Measurements from ENCODE around the gene LEP.

LEP gene

GRCh38 chr7:128203710-128204214 is 37.3 kb upstream of the LEP start:
- H3K27me3 Mint-ChIP-seq (ENCODE audit: low read depth, poor library complexity): peaks cover 73% of the 10 kb centered on the region
- H3K4me3 Mint-ChIP-seq: no peak overlapping the region
- no peak for DNase-seq
- no peaks in the 10 kb centered on the region for H3K36me3 Mint-ChIP-seq (ENCODE audit: low read depth)
- no peaks in the 10 kb centered on the region for H3K9me3 Mint-ChIP-seq
- TF ChIP-seq CTCF (IDR thresholded peaks at IDR 0.05): no peak
- H3K4me1 Mint-ChIP-seq: peaks cover 34% of the 10 kb centered on the region
- H3K27ac Mint-ChIP-seq: no peak overlapping the region

GRCh38 chr7:128204455-128204854 is 36.6 kb upstream of the LEP start:
- Mint-ChIP-seq H3K27me3 (ENCODE audit: low read depth, poor library complexity) (peaks cover 66% of the 10 kb centered on the region), H3K27ac (no peak overlapping the region), H3K4me1 (peaks cover 34% of the 10 kb centered on the region), H3K9me3 (no peaks in the 10 kb centered on the region), H3K36me3 (ENCODE audit: low read depth) (no peaks in the 10 kb centered on the region), H3K4me3 (no peak overlapping the region)
- no peak for DNase-seq
- TF ChIP-seq CTCF (IDR thresholded peaks at IDR 0.05): no peak

- no peak for TF ChIP-seq CTCF (IDR thresholded peaks at IDR 0.05)
- Mint-ChIP-seq H3K27me3 (ENCODE audit: low read depth, poor library complexity) (peaks cover 63% of the 10 kb centered on the region), H3K4me3 (no peak overlapping the region), H3K27ac (no peak overlapping the region), H3K9me3 (no peaks in the 10 kb centered on the region), H3K4me1 (peaks cover 34% of the 10 kb centered on the region), H3K36me3 (ENCODE audit: low read depth) (no peaks in the 10 kb centered on the region)
- no peak for DNase-seq
These were observed 36.0 kb upstream of the LEP start for GRCh38 chr7:128205068-128205467.

- Mint-ChIP-seq H3K27me3 (ENCODE audit: low read depth, poor library complexity) (peaks cover 54% of the 10 kb centered on the region), H3K27ac (no peak overlapping the region), H3K4me1 (peaks cover 29% of the 10 kb centered on the region), H3K4me3 (no peak overlapping the region), H3K36me3 (ENCODE audit: low read depth) (no peaks in the 10 kb centered on the region), H3K9me3 (no peaks in the 10 kb centered on the region)
- TF ChIP-seq CTCF (IDR thresholded peaks at IDR 0.05): no peak
- DNase-seq: no peak
These were observed 34.9 kb upstream of the LEP start for GRCh38 chr7:128206017-128206746.

- Mint-ChIP-seq H3K4me3 (no peak overlapping the region), H3K9me3 (no peaks in the 10 kb centered on the region), H3K27me3 (ENCODE audit: low read depth, poor library complexity) (peaks cover 52% of the 10 kb centered on the region), H3K36me3 (ENCODE audit: low read depth) (no peaks in the 10 kb centered on the region), H3K4me1 (peaks cover 31% of the 10 kb centered on the region), H3K27ac (no peak overlapping the region)
- no peak for TF ChIP-seq CTCF (IDR thresholded peaks at IDR 0.05)
- DNase-seq: no peak
These were observed 34.2 kb upstream of the LEP start for GRCh38 chr7:128206747-128207500.

Data from nephron progenitor cell (in vitro differentiated cells).